ENCODE measurements around the gene GPRIN1.
A peak's percentile ranks its signal among the peaks of the same experiment; 100 is the strongest.
"Not testable (repeated sequence)": the region's sequence is repeated elsewhere in the genome, so short reads cannot be mapped to it uniquely, and the experiment has no call there.

Gene GPRIN1

DNA sequence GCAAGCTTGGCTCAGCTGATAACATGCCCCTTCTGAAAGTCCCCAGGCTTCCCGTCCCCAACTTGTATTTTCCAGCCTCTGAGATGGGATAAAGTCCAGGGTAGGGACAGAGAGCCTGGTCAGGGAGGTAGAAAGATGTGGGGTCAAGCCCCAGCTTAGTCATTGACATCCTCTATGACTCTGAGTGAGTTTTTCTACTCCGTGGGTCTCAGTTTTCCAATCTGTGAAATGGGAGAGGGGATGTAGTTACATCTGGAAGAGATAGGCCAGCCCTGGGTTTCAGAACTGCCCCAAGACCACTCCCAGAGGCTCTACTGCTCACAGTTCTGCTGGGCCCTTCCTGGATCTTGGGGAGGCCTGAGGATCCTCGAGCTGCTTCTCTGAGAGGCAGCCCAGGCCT is 3.1 kb downstream of the GPRIN1 start:
- no peak overlapping the region for H3K27ac ChIP-seq
- H3K4me3 ChIP-seq = no peak overlapping the region

DNA sequence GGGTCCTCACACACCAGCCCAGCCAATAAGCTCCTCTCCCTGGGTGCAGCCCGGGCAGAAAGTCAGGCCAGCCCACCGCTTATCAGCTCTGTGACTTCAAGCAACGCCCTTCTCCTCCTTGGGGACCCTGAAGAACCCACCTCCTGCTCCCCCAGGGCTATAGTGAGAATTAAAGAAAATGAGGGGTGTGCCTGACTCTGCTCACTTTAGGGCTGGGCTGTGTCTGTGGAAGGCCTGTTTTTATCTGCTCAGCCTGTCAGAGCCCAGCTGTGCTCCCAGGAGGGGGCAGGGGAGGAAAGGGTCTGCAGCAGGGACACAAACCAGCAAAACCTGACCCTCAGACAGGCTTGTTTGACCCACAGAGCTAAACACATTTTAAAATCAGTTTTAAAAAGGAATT is 3.9 kb downstream of the GPRIN1 start:
- Histone ChIP-seq H3K27ac (no peak overlapping the region), H3K4me3 (no peak overlapping the region)

GRCh38 chr5:176603091-176603490 is 6.9 kb downstream of the GPRIN1 start:
- no peak overlapping the region for H3K4me3 ChIP-seq

GRCh38 chr5:176601901-176602482 is 8.0 kb downstream of the GPRIN1 start:
- no peak overlapping the region for H3K27ac ChIP-seq
- H3K4me3 ChIP-seq = no peak overlapping the region

More at GRCh38 chr5:176603091-176603490, 6.9 kb downstream of the GPRIN1 start:
- no peak overlapping the region for H3K27ac ChIP-seq

GRCh38 chr5:176599749-176600430 is 10.1 kb downstream of the GPRIN1 start:
- H3K4me3 ChIP-seq, H3K27ac ChIP-seq: not testable (repeated sequence)

DNA sequence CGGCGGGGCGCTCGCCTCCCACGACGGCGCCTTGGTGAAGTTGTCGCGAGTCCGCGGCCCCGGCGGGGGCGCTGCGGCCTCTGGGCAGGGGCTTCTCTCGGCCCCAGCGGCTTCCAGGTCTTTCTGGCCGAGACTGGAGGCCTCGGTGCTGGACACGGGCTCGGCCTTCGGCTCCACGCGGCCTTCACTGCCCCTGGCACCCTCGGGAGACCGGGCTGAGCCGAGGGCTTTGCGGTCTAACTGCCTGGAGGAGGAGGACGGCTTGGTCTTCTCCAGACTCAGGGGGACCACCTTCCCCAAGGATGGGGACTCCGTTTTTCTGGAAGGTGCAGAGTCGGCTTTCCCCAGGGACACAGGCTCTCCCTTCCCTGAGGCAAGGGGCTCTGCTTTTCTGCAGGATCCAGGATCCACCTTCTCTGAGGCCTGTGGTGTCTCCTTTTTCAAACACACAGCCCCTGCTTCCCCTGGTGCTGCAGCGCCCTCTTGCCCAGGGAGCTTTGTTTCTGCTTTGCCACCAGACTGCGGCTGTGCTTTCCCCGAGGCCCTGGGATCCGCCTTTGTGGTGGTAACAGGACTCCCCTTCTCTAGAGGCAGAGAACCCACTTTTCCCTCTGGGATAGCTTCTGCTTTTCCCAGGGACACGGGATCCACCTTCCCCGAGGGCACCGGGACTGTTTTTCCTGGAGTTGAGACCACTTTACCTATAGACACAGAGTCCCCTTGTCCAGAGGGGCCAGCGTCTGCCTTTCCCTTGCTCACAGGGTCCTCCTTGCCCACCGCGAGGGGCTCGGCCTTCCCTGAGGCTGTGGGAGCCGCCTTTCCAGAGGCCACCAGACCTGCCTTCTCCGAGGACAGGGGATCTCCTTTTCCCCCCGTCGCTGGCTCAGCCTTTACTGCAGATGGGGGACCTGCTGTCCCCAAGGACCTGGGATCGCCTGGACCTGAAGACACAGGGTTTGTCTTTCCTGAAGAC is 12.3 kb downstream of the GPRIN1 start:
- Histone ChIP-seq H3K4me3 (peak overlapping the region in 2 of 7 experiments; percentile 19 to 26), H3K27ac (no peak overlapping the region)

DNA sequence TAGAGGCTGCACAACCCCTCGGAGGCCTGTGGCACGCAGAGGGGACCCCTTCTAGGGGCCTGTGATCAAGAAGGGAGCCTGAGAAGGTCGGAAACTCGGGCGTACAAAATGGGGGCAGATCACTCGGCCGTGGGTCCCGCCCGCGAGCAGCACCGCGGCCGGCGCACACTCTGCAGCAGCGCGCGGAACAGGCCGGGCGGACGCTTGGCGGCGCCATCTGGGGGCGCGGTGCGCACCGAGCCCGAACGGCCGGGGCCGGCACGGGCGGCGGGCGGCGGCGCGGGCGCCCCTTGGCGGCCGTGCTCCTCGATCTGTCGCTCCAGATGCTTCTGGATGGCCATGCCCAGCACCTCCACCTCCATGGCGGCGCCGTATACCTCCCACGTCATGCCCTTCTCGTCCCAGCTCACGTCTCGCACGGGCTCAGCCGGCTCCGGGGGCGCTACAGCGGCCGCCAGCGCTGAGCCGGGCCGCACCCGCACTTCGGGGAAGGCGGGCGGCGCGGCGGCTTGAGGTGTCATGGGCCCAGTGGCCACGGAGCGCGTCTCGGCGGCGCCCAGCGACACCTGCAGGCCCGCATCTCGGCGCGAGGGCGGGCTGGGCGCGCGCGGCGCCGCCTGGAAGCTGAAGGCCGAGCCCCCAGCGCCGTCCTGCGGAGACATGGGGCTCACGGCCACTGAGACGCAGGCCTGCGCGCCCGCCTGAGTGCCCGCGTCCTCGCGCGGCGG is 13.1 kb downstream of the GPRIN1 start:
- Histone ChIP-seq H3K27ac (no peak overlapping the region), H3K4me3 (peak overlapping the region in 3 of 7 experiments; percentile 15 to 26 (median 19))

GRCh38 chr5:176596069-176596644 is 13.8 kb downstream of the GPRIN1 start:
- Histone ChIP-seq H3K27ac (no peak overlapping the region), H3K4me3 (no peak overlapping the region)

GRCh38 chr5:176595386-176595943 is 14.5 kb downstream of the GPRIN1 start:
- H3K27ac ChIP-seq = no peak overlapping the region
- H3K4me3 ChIP-seq = no peak overlapping the region

GRCh38 chr5:176594554-176594953 is 15.4 kb downstream of the GPRIN1 start:
- no peak overlapping the region for H3K4me3 ChIP-seq
- H3K27ac ChIP-seq = no peak overlapping the region

GRCh38 chr5:176593273-176593869 is 16.6 kb downstream of the GPRIN1 start:
- no peak overlapping the region for H3K4me3 ChIP-seq
- H3K27ac ChIP-seq = no peak overlapping the region

DNA sequence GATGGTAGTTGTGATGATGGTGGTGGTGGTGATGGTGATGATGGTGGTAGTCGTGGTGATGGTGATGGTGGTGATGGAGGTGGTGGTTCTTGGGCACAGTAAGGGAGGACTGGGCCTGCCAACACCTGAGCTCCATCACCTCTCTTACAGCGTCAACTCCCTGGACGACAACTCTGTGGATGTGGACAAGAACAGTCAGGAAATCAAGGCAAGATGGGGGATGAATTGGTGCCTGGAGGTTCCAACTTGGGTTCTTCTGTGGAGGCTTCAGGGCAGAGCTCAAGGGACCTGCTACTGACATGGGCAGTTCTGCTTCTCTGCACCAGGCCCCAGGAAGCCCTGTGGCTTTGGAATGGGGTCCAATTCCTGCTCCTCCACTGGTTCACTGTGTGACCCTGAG is 17.4 kb downstream of the GPRIN1 start:
- no peak overlapping the region for H3K4me3 ChIP-seq
- H3K27ac ChIP-seq = no peak overlapping the region

DNA sequence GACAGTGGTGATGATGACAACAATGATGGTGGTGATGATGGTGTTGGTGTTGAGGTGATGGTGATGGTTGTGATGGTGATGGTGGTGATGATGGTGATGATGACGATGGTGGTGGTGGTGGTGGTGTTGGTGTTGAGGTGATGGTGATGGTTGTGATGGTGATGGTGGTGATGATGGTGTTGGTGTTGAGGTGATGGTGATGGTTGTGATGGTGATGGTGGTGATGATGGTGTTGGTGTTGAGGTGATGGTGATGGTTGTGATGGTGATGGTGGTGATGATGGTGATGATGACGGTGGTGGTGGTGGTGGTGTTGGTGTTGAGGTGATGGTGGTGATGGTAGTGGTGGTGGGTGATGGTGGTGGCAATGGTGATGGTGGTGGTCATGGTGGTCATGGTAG is 18.3 kb downstream of the GPRIN1 start:
- H3K27ac ChIP-seq, H3K4me3 ChIP-seq: not testable (repeated sequence)

- Histone ChIP-seq H3K27ac (no peak overlapping the region), H3K4me3 (no peak overlapping the region)
Measured at GRCh38 chr5:176590035-176590717, 19.8 kb downstream of the GPRIN1 start.

DNA sequence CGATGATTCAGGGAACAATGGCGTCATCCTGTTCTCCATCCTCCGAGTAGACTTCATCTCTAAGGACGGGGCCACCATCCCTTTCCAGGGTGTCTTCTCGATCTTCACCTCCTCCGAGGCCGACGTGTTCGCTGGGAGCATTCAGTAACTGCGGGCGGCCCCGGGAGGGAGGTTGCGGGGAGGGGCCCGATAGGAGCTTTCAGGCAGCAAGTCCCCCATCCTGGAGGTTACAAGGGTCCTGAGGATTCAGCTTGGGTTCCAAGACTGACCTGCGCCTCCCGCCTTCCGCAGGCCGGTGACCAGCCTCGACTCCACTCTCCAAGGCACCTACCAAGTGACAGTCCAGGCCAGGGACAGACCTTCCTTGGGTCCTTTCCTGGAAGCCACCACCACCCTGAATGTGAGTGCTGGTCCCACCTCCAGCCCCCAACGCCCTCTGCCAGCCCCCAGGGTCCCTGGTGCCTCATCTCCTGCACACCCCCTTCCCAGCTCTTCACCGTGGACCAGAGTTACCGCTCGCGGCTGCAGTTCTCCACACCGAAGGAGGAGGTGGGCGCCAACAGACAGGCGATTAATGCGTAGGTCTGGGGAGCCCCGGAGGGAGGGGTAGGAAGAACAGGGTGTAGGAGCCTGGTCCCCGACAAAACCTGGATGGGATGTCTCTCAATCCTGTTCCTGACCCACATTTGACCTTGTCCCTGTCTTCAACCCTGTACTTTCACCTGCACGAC is 20.8 kb downstream of the GPRIN1 start:
- no peak overlapping the region for H3K4me3 ChIP-seq
- H3K27ac ChIP-seq = no peak overlapping the region

DNA sequence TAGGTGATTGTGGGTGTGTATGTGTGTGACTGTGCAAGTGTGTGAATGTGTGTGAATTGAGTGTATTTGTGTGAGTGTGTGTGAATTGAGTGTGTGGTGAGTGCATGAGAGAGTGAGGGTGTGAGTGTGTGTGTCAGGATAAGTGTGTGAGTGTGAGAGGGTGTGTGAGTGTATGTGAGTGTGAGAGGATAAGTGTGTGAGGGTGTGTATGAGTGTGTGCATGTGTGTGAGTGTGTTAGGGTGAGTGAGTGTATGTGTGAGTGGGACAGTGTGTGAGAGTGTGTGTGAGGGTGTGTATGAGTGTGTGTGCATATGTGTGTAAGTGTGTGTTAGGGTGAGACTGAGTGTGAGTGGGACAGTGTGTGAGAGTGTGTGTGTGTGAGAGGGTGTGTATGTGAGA is 21.7 kb downstream of the GPRIN1 start:
- Histone ChIP-seq H3K27ac (no peak overlapping the region), H3K4me3 (no peak overlapping the region)

DNA sequence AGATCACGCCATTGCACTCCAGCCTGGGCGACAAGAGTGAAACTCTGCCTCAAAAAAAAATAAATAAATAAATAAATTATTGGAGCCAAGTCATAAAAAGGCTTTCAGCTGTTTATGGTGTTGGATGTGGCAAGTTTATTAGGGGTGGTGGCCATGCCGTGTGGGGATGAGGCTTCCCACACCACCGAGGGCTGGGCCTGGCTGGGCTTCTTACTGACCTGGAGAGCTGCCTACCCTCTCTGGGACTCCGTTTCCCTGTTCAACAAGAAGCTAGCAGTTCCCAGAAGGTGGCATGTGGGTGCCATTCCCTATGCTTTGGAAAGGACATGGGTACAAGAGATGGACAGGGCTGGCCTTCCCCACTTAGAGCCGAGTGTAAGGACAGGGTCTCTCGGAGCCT is 22.6 kb downstream of the GPRIN1 start:
- Histone ChIP-seq H3K4me3 (no peak overlapping the region), H3K27ac (no peak overlapping the region)

GRCh38 chr5:176583076-176583475 is 26.9 kb downstream of the GPRIN1 start:
- H3K27ac ChIP-seq = no peak overlapping the region

More at GRCh38 chr5:176583076-176583475, 26.9 kb downstream of the GPRIN1 start:
- no peak overlapping the region for H3K4me3 ChIP-seq

All from skin epidermis (tissue), 12 donors.